Stimulated activated CD4-positive, alpha-beta T cell treated with anti-CD3 and anti-CD28 coated beads, Interleukin-1b, Interleukin-23, amount 100 ng/mL, for 48 hours (primary cell): ENCODE data around the gene COBL.

Source experiments
- DNase-seq: peaks from one replicate; pipeline ENCODE4 v3.0.0-alpha.2; 2020

The COBL gene

DNA sequence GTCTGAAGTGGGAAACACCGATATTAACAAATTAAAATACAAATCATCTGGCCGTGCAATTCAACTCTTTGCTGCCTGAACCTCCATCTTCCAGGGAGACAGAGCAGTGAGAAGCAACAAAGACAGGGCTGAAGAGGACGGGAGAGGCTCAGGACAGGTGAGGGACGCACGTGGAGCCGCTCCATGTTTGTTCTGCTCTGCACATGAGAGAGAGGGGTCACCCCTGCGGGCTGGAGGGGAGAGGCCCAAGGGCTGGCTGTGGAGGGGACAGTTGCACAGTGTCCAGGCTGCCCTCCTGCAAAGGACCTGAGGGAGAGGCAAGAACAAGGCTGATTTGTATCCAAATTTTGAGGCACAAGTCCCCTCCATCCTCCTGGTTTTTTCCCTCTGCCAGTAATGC, 41.7 kb downstream of the COBL start:
- DNase-seq: no peak

GRCh38 chr7:51274001-51274400, 42.6 kb downstream of the COBL start:
- no peak for DNase-seq

DNA sequence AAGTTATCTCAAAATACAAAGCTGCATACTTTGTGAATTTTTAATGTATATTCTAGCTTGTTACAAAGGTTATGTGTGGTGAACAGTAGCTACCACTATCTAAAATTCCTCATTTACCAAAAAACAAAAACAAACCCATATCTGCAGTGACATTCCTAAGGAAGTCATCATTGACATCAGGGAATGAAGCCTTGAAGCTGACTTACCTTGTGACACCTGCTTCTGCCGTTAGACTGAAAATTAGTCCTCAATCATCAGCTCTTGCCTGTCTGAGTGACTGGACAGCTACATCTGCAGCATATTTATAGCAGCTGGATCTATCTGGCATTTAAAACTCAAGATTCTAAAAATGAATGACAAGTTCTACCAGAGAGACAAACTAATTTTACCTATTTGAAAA, 43.2 kb downstream of the COBL start:
- DNase-seq: no peak

DNA sequence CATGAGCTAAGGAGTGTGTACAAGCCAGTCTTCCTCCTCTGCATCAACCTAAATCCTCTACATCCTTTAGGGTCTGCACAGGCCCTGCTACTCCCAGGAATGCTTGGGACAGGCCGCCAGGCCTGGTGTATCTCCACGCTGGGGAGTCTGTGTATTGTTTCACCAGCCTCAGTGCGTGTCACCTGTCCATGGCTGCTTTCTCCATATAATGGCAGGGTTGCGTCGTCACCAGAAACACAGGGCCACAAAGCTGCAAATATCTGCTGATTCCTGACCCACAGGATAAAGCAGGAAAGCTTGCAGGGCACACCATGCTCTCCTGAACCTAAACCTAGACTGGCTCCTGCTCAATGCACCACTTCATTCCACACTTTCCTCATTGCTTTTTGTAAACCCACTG, 45.6 kb downstream of the COBL start:
- no peak for DNase-seq

DNA sequence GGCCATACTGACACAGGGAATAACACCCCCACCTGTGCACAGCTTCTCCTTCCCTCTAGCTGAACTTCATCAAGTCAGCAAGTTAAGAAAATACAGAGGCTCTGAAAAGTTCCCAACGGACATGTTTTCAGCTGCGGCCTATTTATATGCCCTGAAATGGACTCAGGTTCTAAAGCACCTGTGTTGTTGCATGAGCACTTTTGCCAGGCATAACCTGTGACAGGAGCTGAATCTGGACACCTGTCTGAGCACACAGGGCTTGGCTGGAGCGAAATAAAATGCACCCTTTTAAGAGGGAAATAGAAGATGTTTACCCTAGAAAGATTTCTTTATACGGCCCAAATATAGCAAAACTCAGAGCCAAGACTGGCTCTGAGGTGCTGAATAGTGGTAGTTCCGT, 46.7 kb downstream of the COBL start:
- no peak for DNase-seq

- DNase-seq: no peak
Observed at GRCh38 chr7:51269321-51269720, 47.3 kb downstream of the COBL start.

DNA sequence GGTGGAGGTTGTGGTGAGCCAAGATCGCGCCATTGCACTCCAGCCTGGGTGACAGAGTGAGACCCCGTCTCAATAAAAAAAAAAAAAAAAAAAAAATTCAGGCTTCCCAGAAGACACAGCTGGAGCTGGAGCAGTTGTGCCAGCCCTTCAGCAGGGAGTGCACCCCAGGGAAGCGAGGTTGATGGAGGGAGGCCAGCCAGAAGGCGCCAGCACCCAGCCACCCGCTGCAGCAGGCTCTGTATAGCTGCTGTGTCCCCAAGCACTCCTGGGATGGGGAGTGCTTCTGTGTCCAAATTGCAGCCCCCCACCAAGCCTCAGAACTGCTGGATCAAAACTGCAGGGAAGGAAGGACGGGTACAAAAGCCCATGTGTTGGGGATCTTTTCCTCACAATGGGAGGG, 47.8 kb downstream of the COBL start:
- no peak for DNase-seq

GRCh38 chr7:51267169-51267568, 49.4 kb downstream of the COBL start:
- no peak for DNase-seq

DNA sequence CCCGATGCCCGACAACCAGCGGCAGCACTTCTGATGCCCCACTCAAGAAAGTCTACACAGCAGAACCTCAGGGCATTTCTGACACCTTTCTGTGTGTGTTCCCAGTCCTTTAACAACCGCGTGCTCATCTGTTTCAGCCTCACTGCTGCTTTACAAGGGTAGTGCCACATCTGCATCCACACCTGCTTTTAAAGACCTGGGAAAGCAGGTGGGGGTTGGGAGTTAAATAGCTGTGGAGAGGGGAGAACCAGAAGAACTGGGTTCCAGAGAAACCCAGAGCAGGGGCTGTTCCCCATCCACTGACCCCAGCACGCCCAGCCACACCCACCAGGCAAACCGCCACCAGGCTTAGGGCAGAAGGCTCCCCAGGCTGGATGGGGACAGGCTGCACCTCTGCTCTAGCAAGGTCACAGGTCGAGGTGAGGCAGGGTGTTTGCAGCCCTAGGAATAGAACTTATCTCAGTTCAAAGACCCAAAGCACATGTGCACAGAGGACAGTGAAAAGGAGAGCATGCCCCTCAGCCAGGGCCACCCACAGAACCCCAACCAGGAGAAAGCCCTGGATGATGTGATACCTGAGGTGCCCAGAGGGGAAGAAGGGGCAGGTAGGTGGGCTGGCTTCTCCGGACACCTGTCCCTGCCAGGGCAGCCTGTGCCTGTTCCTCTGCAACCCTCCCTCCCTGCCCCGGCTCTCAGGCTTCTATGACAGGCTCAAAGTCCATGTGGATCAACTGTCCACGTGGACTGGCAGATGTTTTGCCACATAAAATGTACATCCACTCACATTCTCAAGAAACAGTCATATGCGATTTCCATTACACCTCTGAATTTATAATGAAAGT, 51.3 kb downstream of the COBL start:
- no peak for DNase-seq

- DNase-seq: no peak
Observed at GRCh38 chr7:51263631-51264484, 52.8 kb downstream of the COBL start.

DNA sequence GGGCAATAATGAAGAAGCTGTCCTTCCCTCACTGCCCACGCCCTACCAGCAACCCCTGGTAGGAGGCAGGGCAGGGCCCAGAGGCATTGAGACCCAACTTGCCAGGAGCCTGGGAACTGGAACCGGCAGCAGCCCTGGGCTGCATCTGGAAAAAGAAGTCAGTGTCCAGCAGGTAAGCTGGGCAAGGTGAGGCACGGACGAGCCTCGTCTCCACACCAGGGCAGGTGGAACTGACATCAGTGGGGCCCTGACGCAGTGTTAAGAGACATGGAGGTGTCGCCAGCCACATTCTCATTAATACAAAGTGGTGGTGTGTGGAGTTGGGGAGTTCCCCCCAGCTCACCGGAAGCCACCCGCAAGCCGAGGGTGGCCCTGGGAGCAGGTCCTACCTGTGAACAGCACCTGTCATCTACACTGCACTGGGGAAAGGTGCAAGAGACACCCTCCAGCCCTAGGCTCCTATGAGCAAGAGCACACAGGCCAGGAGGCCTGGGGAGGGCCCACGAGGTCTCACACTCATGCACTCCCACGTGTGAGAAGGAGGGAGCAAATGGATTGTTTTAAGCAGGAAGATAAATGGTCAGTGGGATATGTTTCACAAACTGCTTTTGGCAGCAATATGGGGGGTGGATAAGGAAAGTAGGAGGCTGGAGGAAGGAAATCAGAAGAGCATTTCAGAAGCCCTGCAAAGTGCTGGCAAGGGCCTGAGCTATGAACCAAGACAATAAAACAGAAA, 53.6 kb downstream of the COBL start:
- no peak for DNase-seq

DNA sequence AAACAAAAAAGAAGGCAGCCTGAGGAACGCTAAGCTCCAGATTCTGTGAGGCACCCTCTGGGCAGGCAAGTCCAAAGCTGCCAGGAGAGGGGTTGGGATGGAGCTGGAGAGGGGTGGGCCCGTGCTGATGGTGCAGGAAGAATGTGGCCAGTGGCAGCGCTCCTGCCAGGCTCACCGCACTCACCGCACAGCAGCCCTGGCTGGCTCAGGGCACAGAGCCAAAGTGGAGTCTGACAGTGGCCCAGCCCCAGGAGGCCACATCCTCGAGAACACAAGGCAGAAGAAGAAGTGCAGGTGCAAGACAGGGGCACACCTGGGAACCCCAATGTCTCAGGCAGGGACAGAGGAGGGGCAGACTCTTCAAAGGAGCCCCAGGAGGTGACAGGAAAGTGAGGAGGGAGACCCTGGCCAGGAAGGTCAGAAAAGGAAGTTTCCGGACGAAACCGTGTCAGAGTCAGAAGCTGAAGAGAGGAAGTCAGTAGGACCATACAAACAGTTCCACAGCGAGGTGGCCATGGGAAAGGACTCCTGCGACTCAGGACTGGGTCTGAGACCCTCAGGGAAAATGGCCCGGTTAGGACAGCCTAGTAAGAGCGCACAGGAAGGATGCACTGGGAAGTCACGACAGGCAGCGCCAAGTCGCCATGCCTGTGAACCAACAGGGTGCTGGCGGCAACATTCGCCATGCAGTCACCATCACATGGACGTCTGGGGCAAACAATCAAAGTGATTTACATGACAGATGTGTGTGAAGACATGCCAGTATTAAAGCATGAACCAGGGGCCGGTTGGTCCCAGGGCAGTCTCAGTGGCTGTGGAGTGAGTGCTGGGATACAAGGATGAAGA, 54.4 kb downstream of the COBL start:
- DNase-seq: no peak

GRCh38 chr7:51261117-51261835, 55.3 kb downstream of the COBL start:
- DNase-seq: no peak

- no peak for DNase-seq
Observed at GRCh38 chr7:51260516-51260915, 56.1 kb downstream of the COBL start.

DNA sequence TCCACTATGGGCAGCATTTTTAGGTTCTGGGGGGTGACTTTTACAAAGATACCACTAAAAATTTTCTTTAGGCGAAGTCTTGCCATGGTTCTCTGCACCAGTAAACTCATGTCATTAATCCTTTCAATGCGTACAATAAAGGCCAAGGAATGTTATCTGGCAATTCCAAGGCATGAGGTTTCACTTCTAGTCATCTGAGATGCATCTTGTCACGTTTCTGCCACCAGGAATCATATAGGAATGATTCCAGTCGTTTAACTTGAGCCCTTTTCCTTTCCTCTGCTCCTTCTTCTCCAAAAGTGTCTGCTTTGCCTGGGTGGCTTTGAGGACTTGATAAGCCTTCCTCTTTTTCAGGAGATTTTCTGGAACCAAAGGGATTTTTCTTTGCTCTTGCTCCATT, 56.8 kb downstream of the COBL start:
- DNase-seq: no peak

- no peak for DNase-seq
Observed at GRCh38 chr7:51256916-51257315, 59.7 kb downstream of the COBL start.

GRCh38 chr7:51256209-51256781, 60.3 kb downstream of the COBL start:
- DNase-seq: no peak

GRCh38 chr7:51255536-51256208, 60.9 kb downstream of the COBL start:
- no peak for DNase-seq

- DNase-seq: no peak
Observed at GRCh38 chr7:51255036-51255435, 61.6 kb downstream of the COBL start.

- no peak for DNase-seq
Observed at GRCh38 chr7:51253157-51253556, 63.5 kb downstream of the COBL start.

- no peak for DNase-seq
Observed at GRCh38 chr7:51251290-51251689, 65.3 kb downstream of the COBL start.
